Fibroblast of skin of right quadriceps (primary cell): ENCODE measurements around the gene CCDC187.
A peak's percentile ranks its signal among the peaks of the same experiment; 100 is the strongest.

ENCODE experiments used
- DNase-seq: peaks from one replicate; pipeline ENCODE4 v3.0.0-alpha.2; 2013

Gene CCDC187

DNA sequence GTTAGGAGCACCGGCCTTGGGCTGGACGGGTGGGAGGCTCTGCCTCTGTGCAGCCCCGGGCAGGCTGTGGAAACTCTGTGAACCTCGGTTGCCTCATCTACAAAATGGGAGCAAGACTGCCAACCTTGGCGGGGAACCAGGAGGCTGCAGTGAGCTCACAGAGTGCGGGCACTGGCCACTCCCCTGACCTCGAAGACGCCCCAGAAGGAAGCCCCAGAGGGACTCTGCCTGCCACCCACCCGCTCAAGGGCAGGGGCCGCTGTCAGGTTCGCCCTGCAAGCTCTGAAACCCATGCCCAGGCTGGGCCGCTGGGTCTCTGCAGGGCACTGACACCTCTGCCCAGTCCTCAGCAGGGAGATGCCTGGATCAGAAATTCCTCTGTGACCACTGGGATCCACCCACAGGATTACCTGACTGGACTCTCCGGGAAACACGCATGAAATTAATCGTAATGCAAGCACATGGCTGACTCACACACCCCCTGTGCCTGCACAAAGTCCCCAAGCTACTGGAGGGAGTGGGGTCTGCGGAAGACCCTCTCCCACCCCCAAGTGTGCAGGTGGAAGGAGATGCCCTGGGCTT lies 7.4 kb downstream of the CCDC187 start:
- no peak for DNase-seq

DNA sequence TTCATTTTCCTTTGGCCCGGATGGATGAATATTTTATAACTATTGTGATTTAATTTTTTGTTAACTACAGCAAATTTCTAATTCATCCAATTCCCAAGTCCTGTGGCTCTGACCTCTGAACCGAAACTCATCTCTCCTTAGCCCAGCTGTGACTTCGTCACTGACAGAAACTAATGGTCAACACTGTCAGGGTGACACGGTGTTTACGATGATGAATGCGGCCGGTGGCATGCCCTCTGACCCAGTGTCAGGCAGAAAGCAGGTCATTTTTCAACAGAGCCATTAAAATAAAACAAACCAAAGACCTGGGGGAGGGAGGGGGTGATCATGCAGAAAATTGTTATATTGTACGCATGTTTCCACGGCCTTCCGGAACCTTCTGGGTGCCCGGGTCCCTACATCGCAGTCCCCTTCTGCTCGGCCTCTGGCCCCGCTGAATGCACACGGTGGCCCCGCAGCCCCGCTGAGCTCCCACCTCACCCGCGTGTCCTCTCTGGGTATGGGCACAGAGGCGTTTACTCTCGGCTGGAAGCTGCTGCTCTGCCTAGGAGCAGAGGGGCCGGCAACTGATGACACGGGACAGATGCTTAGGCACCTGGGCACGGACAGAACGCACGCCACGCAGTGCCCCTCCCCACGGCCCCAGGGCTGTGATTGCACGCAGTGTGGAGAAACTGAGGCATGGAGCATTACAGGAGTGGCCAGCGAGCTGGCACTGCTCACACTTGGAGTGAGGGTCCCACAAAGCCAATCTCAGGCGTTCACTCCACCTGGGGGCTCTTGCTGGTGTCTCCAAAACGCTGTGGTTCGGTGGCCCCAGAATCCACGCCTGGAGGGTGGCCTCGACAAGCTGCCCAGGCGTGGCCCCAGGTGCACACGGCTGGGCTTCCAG lies 8.1 kb downstream of the CCDC187 start:
- DNase-seq, result no peak

DNA sequence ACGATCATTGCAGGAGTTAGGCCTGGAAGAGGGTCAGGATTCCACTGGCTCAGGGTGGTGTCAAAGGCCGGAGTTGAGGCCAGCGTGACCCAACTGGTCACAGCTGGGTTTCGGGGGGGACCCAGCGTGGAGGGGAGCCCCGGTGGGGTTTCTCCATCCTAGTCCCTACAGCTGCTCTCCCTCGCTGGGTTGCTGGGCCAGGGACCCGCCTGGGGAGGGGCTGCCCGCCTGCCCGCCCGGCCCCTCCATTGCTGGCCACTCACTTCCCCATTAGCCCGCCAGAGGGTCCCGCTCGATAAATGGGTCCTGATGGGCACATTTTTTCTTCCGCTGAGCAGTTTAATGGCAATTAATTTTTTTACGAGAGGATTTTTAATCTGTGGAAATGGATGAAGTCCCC lies 8.8 kb downstream of the CCDC187 start:
- no peak for DNase-seq

DNA sequence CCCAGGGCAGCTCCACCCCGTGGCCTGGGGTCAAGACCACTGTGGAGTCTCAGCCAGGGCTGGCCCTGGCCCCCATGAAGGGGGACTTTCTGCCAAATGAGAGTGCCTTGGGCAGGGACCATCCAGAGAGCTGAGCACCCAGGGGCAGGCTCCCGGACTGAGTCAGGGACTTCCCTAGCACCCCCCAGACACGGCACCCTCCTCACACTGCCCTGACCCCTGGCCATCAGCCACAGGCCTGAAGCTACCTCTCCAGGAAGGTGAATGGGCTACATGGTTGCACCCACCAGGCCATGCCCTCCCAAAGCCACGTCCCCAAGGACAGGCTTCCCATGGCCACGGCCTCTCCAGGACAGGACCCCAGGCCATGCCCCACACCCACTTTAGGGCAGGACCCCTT lies 9.5 kb downstream of the CCDC187 start:
- DNase-seq, result no peak

DNA sequence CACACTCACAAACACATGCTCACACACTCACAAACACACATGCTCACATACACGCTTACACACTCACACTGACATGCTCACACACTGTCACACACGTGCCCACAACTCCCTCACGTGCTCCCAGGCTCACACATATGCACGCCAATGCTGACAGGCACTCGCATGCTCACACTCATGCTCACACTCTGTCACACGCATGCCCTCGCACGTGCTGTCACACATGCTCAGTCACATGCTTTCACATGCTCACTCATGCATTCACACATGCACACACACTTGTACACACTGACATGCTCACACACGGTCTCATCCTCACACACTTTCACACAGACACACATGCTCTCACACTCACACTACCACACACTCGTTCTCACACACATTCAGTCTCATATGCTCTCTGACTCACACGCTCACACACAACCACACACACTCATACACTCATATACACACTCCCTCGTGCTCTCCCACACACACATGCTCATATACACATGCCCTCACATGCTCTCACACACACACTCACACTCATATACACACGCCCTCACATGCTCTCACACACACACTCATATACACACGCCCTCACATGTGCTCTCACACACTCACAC lies 10.3 kb downstream of the CCDC187 start:
- DNase-seq, result no peak

DNA sequence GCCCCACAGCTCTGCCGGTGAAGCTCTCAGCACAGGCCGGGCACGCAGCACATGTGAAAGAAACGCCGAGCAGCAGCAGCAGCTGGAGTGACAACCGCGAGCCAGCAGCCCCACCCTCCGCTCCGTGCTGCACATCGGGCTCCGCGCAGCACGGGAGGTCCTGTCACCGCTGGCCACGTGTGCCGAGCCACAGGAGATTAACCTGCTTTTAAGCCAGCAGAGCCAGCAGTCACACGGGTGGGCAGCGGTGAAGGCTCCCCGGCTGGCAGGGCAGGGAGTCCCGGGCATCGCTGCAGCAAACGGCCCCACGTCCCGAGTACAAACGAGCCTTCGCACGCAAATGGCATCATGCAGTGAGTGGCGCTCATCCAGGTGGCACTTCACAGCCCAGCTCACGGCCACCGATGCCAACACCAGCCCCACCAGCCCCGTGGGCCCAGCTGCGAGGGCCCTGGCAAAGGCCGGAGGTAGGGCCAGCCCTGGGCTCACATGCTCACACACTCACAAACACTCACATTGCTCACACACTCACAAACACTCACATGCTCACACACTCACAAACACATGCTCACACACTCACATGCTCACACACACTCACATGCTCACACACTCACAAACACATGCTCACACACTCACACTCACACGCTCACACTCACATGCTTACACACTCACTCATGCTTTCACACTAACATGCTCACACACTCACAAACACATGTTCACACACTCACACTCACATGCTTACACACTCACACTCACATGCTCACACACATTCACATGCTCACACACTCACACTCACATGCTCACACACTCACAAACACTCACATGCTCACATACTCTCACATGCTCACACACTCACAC lies 11.1 kb downstream of the CCDC187 start:
- DNase-seq, result no peak

DNA sequence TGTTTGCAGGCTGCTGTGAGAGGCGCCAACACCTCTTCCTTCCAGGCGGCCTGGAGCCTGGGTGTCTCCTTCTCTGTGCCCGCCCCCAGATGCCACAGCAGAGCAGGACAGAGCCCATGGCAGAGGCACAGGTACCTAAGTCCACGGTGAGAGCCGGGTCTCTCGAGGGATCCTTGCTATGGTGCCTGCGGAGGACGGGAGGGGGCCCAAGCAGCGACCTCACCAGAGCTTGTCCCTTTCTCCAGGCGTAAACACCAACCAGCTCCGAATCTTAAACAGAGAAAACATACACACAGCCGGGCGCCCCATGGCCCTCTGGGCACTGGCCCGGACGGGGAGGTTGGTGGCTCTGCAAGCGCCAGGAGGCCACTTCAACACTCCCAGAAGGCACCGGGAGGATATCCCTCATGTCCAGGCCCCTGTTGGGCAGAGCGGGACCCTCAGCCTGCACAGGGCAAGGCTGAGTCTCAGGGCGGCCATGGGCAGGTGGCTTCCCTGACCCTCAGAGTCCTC lies 11.8 kb downstream of the CCDC187 start:
- DNase-seq, result no peak

DNA sequence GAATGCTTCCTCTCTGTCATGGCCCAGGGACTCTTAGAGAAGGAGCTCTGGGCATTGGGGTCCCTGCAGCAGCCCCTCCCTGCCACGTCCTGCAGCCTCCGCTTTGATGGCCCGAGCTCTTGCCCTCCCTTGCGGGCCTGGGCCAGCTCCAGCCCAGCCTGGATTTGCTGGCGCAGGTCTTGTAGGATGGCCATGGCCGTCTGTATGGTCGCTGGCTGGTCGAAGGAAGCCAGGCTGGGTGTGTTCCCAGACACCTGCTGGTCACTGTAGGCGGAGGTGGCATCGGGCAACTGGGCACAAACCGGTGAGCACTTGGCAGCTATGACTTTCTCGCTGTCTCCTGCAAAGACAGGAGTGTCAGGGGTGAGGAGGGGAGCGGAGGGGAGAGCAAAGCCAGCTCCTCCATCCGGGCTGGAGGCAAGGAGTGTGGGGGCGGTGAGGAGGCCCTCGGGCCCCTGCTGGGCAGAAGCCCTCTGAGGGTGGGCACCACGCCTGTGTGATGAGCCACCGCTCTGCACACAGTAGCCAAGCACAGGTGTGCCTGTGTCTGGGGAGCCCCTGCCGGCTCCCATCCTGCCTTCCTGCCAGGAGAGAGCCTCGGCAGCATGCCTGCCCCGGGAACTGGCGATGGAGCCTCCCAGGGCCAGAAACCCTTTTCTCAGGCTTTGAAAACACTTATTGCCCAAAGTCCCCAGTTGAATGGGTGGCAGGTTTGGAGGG lies 12.4 kb downstream of the CCDC187 start:
- no peak for DNase-seq

DNA sequence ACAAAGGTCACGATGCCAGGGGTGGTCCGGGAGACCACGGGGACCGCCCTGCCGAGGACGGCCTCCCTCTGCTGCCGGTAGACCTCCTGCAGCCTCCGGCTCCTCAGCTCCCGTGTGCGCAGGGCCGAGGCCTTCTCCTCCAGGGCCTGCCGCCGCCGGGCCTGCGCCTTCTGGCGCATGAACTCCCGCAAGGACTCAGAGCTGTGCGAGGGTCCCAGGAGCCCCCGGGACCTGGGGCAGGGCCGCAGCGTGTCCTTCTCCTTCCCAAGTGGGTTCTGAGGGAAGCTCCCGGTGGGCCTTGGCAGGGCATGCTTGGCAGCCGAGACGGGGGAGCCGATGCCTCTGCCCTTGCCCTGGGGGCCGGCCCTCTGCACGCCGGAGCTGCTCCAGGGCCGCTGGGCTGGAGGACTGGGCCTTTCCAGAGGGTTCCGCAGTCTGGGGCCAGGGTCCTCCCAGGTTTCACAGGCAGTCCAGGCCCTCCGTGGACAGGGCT lies 13.3 kb downstream of the CCDC187 start:
- DNase-seq, result no peak

DNA sequence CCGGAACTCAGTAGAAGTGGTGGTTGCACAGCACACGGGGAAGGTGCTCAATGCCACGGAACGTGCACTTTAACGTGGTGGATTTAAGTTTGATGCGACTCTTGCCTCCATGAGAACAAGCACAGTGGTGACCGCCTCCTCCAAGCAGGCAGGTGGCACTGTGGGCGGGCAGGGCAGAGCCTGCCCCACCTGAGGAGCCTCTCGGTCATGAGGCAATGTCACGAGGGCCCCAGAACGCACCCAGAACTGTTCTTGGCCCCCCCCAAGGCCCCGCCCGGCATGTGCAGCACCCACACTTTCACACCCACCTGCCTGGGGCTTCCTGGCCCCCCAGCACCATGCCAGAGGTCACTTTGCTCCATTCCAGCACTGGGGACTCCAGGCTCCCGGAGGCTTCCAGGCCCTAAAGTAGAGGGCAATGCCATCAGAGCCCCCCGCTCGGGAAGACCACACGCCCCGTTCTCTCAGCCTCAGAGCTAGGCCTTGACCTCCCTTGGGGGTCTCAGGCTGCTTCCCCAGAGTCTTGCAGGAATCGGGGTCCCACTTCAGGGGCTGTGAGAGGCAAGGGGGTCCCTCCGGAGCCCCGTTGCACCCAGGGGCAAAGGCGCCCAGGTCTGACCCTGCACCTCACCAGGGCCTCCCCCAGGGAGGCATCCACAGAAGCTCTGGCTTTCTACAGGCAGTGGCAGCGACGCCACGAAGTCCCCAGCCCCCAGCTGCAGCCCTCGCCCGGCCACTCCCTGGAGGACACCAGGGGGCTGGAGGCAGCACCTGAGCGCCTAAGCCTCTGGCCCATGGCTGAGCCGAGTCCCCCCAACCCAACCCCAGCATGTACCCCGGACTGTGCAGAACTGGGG lies 14.0 kb downstream of the CCDC187 start:
- DNase-seq, result no peak

DNA sequence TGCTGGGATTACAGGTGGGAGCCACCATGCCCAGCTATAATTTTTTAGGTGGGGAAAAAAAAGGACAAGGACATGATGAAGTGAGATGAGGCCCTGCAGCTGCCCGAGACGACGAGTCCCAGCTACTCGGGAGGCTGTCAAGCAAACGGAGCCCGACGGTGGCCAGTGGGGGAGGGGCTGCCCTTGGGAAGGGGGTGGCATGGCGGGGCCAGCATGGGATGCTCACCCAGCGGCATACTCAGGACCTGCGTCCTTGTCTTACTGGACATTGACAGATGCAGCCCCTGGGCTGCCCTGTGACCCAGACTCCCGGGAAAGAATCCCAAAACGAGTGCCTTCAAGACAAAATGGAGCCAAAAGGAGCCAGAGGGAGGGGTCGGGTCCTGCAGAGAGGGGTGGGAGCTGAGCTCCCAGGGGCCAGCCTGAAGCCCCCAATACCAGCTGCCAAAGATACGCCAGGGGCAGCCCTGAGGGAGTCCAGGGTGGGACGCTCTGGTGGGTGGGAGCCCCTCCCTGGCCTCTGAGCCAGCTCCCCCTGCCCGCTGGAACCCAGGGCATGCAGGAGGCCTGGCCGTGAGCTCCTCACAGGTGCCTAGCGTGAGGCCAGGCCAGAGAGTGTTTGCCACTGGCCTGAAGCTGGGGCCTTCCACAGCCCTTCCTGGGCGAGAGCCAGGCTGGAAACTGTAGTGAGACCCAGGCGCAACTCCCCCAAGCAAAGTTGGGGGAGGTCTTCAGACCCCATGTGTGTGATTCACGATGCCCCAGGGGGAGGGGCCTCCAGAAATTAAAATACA lies 15.7 kb downstream of the CCDC187 start:
- DNase-seq, result no peak

DNA sequence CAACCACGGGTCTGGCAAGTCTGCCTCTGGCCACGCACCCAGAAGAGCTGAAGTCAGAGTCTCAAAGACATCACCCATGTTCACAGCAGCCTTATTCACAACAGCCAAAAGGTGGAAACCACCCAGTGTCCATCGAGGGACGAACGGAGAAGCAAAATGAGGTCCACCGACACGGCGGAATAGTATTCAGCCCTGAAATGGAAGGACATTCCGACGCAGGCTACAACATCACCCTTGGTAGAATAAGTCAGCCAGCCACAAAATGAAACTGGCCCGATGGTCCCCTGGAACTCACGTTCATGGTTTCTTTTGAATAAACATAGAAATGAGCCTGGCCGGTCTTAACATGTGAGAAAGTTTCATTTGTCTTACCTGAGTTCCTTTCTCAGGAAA lies 16.9 kb downstream of the CCDC187 start:
- DNase-seq, result no peak

DNA sequence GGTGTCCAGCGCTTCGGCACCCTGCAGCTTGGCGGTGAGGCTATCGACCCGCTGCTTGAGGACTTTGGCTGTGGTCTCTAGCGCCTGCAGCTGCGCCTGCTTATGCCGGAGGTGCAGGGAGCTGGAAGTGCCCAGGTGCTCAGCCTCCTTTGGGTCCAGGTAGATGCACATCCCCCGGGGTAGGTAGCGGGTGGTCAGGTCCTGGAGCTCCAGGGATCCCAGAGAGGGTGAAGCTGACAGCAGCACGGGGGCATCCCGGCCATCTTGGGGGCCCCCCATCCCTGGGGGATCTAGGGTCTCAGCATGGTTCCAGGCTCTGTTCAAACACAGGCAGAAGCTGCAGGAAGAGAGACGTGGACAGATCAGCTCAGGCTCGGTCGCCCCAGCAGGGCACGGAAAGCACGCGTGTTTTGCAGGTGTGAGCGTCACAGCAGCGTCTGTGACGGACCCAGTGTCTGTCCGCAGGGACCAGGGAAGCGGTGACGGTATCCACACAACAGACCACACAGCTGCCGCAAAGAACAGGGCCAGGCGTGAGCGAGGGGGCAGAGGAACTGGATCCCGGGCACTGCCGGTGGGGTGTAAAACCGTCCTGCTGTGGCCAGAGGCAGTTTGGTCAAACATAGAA lies 17.4 kb downstream of the CCDC187 start:
- DNase-seq, result no peak

DNA sequence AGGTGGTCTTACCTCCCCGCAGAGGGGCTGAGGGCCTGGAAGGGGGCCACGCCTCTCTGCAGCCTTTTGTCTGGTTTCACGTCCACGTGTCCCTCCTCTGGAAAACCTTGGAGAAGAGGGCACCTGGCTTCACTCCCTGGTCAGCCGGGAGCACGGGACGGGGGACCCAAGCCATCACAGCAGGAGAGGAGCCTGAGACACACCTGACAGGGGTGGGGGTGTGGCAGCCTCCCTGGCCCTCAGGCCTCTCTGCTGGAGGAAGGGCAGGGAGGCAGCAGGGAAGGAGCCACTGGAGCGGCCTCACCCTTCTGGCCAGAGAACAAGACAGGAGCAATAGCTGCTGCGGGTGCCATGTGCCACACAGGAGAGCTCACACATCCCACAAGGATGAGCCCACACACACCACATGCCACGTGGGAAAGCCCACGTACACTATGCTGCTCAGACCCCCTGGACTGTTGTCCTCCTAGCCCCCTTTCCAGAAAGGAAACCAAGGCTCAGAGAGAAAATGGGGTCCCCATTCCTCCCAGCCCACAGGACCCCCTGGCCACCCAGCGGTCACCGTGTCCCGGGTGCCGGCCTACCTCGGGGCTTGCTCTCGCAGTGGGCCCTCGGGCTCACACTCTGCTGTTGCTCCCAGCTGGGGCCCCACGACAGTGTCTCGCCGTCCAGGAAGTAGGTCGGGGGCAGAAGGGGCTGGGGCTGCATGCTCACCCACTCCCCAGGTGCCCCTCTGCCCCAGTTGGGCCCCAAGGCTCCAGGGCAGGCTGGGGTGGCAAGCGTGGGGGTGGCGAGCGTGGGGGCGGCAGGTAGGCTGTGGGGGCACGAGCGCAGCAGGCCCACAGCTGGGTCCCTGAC lies 18.2 kb downstream of the CCDC187 start:
- DNase-seq, result no peak

DNA sequence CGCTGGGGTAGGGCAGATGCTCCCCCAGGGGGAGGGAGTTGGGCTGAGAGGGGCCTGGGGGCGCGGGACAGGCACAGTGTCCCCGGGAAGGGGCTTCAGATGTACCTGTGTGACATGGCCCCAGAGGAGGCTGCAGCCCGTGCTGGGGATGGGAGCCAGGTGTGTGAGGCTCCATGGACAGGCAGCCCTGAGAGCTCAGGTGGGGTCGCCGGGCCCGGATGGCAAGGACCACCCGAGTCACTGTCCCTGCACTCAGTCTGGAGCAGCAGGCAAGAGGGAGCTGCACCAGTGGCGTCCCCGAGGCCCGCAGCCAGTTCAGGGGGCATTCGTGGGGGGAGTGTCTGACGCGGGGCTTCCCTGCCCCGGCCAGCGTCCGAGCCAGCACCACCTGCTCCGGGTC lies 18.9 kb downstream of the CCDC187 start:
- DNase-seq, result no peak

DNA sequence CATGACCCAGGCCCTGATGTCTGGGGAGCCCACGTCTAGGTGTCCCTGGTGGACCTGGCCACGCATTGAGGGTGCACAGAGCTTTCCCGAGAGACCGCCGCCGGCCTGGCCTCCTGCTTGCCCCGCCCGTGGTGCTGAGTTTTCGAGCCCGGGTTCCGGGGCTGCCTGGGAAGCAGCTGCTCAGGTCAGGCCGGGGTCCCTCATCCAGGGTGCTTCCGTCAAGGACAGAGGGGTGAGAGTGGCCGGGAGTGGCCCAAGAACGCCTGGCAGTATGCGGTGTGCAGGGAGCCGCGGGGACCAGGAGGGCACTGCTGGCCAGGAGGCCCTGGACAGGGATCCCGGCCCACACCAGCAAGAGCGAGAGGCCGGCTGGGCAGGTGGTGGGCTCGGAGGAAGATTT lies 19.6 kb downstream of the CCDC187 start:
- no peak for DNase-seq

DNA sequence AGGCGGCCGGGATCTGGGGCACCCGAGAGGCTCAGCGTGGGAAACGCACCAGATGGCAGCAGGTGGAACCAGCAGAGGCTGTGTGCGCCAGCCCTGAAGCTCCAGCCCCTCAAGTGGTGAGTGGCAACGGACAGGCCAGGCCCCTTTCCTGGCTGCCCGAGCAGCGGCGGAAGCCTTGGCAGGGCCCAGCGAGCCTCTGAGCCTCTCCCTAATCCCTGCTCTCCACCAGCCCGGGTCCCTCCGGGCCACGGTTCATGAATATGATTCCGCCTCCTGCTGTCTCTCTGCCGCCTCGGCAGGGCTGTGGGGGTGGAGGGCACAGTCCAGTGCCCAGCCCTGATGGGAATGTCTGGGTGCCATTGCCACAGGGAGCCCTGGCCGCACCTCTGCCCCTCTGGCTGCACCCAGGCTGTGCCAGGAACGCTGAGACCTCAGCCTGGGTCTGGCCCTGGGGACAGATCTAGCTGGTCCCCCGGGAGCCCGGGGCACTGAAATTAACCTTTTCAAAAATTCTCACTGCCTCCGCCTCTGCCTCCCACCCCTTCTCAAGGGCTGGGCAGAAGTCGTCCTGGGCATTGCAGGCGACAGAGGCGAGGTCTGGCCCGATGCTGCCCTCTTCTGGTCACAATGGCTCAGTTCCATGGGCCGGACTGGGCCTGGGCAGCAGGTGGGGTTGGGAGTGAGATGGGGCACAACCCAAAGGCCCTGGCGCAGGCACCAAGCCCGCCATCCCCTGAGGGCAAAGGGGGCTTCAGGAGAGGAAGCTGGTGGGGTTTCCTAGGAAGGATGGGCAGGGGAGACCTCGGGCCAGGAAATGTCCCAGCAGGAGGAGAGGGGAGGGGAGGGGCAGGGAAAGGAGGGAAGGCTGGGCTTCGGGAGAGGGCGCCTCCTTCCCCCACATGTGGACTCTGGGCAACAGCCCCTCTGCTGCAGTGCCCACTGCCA lies 20.3 kb downstream of the CCDC187 start:
- peak; percentile 51 for DNase-seq
